Activated CD4-positive, alpha-beta T cell treated with anti-CD3 and anti-CD28 coated beads, Interleukin-2, amount 50 U/mL, for 1 hour (primary cell): ENCODE results near the gene FAXC.
"Not testable (repeated sequence)": the region's sequence is repeated elsewhere in the genome, so short reads cannot be mapped to it uniquely, and the experiment has no call there.

Experiments
- DNase-seq: peaks from one replicate; pipeline ENCODE4 v3.0.0-alpha.2; 2020

FAXC gene

DNA sequence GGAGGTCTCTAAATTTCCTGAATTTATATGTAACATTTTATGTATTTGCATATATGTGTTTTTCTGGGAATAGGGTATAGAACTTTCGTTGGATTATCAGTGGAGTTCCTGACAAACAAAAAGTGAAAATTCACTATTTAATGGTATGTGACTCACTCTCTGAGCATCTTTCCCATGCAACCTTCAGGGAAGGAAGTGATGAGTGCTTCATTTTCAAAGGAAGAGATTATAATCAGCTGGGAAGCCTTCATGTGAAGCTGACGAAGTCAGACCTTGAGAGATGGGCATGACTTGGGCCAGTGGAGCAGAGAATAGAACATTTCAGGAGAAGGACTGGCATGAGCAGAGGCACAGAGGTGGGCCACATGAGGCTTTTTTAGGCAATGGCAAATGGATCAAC is 72.7 kb downstream of the FAXC start:
- no peak for DNase-seq

DNA sequence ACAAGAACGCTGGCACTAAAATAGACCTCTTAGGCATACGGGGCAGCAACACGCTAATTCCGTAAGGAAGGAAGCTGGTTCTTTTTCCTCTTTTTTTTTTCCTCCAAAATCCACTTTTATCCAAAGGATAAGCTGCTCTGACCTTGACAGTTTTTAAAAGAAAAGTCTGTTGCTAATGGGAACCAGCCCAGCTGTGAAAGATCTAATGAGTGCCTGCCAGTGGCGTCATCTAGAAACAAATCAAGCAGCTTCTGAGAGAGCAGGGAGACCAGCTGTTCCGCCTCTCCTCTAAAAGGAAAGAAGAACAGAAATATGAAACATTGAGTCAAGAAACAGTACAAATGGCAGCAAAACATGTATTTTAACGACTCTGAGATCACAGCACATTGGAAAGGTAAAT is 78.6 kb downstream of the FAXC start:
- DNase-seq = no peak

DNA sequence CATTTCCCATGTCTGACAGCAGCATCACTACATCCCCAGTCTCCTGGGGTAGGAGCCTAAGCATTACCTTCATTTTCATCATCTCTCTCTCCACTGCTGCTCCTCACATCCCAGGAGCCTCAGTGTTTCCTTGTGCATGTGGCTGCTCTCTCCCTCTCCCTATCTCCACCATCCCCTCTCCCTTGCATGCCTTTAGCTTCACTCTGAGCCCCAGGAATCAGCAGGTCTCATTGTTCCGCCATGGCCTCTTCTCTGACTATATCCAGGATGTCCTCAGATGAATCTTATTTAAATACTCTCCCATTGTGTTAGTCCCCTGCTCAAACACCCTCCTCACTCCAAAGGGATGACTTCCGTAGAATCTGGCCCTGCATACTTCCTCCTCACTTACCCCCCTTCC is 79.4 kb downstream of the FAXC start:
- DNase-seq = no peak

DNA sequence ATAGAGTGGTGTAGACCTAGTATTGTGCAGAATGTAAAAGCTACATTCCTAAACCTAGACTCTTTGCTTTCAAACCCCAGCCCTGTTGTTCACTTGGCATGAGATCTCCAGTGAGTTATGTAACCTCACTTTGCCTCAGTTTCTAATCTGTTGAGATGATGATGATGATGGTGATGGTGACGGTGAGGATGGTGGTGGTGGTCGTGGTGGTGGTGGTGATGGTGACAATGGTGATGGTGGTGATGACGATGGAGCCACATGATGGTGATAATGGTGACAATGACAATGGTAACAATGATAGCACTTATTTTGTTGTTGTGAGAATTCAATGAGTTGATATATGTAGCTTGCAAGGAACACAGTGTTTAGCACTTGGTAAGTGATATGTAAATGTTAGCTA is 80.3 kb downstream of the FAXC start:
- DNase-seq = no peak

DNA sequence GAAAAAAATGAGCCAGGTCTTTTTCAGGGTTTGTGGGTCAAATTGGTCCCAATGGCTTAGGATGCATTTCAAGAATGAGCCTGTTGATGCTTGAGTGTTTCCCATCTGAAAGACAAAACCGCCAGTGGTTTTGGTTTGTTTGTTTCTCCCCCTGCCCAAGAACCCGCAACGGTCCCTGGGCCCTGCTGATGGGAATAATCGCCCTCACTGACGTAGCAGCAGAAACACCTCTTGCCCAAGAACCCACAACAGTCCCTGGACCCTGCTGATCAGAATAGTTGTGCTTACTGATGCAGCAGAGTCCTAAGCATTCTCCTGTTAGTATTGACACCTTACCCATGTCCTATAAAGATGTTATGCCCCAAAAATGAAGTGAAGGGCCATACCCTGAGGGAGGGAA is 82.5 kb downstream of the FAXC start:
- DNase-seq = not testable (repeated sequence)

DNA sequence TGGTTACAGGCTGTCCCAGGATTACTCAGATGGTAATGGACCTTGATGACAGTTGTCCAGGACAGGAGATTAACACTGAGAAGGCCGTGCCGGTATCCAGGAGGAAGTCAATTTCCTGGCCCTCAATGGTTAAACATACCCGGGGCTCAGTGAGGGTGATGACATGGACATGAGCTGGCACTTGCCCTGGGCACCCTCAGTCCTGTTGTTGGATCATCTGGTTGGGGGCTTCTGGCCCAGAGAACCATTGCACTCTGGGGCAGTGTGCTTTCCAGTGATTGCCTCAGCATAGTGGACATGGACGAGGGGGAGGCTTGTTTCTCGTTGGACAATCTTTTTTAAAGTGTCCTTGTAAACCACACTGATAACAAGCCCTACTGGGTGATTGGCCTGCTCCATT is 84.0 kb downstream of the FAXC start:
- DNase-seq = not testable (repeated sequence)

DNA sequence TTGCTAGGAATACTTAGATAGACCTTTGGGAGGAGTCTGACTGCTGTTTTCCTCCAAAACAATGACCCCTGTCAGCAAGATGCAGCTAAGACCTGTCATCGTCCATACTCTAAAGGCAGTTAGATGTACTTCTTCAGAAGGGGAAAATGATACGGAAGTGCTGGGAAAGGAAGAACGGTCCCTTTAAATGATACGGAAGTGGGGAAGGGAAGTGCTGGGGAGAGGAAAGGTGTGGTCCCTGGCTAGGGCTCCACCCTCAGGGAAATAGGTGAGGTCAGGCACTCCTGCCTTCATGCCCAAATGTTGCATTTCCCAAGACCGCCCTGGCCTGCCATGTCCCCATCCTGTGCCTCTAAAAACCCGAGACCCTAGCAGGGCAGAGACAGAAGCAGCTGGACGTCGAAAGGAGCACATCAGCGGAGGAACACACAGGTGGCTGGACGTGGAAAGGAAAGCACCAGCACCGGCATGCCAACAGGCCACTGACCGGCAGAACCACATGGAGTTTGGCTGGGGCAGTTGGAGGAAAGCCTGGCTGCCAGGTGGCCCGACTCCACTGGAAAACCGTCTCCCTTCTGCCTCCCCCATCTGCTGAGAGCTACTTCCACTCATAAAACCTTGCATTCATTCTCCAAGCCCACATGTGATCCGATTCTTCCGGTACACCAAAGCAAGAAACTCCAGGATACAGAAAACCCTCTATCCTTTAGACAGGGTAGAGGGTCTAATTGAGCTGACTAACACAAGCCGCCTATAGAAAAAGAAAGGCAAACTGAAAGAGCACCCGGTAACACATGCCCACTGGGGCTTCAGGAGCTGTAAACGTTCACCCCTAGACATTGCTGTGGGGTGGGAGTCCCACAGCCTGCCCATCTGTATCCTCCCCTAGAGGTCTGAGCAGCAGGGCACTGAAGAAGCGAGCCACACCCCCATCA is 94.6 kb downstream of the FAXC start:
- no peak for DNase-seq

DNA sequence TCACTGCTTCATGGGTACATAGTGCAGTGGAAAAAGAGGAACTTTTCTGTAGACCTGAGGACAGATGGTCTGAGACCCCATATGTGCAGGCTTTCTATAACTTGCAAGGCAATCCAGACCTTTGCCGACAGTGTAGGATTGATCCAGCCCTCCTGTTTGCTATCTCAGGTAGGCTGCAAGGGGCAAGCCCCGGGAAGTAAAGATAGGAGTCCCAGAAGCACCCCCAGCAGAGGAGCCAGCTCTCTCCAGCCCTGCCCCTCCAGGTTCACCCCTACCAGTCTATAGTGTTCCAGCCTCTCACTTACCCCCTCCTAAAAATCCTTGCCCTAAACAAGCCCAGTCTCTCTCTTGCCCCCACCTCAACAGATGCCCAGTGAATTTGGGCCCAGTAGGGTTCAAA is 96.2 kb downstream of the FAXC start:
- no peak for DNase-seq

DNA sequence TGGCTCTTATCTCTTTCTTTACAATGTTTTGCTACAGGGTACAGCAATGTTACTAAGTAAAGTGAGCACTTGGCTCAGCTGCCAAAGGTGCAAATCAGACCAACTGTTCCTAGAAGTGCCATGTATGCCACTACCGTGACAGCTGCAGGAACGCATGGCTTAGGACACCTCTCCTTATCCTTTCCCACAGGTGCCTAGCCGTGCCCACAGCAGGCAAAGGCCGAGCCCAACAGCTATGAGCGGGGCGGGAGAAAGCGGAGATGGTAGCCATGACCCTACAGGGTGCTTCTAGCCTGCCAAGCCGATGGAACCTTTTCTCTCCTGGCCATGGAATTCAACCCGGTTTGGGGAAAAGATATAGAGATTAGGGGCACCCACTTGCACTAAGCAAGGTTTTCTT is 97.1 kb downstream of the FAXC start:
- no peak for DNase-seq

DNA sequence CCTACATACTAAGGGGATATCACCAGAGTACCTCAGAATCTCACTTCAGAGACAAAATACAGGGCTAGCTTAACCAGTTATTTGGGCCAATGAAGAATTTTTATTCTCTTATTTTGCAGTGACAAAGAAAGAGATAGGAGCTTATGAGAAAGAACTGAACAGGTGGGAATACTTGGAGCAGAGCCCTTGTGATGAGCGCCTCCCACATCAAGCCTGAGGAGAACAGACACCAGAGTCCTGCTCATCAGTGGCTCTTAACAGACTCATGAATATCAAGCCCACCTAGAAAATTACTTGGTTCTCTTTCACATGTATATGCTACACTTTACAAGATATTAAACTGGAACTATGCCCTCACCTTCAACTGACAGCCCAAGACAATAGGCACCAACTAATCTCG is 99.0 kb downstream of the FAXC start:
- no peak for DNase-seq

DNA sequence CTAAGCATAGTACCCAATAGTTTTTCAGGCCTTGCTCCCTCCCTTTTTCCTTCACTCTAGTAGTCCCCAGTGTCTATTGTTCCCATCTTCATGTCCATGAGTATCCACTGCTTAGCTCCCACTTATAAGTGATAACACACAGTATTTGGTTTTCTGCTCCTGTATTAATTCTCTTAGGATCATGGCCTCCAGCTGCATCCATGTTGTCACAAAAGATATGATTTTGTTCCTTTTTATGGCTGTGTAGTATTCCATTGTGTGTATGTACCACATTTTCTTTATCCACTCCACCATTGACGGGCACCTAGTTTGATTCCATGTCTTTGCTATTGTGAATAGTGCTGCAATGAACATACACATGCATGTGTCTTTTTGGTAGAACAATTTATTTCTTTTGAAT is 102.9 kb downstream of the FAXC start:
- no peak for DNase-seq

DNA sequence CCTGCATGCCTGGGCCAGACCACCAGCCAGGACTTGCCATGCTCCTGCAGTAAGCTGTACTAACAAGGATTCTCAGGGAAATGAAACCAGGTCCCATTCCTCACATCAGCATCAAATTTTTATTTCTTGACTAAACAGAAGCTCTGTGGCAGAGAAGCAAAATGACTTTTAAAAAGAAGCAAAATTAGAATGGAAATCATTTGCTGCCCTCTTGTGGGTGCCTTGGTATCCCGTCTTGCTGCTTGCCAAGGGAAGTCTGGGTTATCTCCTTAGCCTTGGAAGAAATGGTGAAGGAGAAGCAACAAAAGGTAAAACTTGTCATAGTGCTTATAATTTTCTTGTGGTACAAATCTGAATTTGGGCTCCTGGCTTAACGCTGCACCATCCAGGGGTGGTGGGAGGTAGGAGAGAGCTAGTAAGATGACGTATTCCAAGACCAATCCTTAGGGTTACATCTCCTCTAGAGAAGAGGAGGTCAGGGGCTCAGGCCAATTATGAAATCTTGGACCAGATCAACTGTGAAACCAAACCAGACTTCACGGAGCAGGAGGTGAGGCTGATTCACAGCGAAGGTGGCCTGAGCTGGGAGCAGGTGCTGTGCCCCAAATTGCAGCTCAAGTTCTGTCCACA is 107.5 kb downstream of the FAXC start:
- DNase-seq = no peak

DNA sequence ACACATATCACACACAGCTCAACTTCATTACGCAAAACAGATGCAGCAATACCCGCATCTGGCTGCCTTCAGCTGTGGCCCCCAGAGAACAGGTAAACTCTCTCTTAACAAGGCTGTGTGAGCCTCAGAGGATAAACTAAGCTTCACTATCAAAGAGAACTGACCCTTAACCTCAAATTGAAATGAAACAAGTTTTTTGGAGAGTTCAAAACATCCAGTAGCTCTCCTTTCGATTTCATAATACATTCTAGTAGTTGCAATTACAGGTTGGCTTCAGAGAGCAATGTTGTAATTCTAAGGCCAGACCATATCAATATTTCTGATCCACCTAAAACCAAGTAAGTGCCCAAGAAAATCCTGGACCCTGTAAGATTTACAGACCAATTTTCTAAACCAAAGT is 113.5 kb downstream of the FAXC start:
- DNase-seq = no peak

DNA sequence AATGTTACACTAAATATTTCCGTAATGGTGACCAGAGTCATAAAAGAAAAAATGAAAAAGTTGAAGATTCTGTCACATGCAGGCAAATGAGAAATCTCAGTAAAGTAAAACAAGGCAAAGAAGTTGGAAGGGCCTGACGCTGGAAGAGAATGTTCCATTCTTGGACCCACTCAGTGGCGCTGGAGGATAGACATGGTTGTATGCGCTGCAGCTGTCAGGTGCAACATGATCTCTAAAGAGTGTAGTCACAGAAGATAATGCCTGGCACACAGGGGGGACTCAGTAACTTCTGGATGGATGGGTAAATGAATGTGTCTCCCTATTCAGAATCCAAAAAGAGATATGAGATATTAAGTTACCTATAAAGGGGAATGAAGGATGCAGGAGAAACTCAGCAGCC is 116.3 kb downstream of the FAXC start:
- no peak for DNase-seq

DNA sequence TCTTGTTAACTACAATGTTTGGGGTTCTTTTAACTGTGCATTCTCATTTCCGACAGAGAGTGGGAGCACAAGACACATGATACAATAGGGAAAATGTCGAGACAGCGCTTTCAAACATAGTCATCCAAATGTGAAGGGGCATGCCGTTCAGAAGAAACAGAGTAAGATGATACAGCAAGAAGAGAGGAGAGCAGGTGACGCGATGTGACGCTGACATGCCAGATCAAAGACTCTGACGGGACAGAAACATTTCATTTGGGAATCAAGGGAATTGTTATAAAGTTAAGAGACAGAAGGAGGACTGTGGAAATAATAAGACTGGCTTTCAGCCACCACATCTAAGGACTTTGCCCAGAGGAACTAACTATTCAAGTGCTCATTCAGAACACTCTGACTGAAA is 117.4 kb downstream of the FAXC start:
- DNase-seq = no peak

DNA sequence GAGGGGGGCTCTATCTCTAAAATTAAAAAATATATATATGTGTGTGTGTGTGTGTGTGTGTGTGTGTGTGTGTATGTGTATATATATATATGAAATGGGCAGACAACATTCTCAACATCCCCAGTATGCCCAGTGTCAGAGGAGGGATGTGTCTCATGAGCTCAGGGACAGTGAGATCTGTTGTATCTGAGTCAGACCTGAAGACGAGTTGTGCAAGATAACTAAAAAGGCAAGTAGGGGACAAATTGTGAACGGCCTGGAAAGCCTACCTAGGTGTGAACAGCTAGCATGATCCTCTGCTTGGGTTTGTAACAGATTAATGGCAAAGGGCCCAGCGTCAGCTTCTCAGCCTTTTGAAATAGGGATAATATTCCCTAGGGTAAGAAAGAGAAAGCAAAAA is 124.3 kb downstream of the FAXC start:
- no peak for DNase-seq
